GM21390 (cell line): ENCODE measurements around the gene PHTF2.

Experiments
- ATAC-seq: cut with Tn5 transposase; IDR thresholded peaks from one replicate; pipeline ENCODE4 v1.9.1; 2021; ENCODE audit not compliant: unreplicated experiment

Gene PHTF2

DNA sequence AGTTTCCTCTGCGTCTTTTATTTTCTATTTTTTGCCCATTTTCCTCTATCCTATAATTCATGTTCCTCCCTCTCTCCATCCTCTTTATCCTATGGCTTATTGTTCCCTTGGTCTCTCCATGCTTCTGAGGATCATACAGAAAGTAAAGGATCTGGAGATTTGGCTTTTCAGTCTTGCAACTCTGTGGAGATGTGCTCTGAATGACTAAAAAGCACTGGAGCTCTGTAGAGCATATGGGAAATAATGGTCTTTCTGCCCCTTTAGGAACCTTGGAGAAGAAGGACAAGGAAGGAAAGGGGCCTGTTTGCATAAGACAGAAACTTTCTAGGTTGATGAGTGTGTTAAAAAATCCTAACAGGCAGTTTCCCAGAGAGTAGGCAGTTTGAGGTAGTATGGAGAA, 120.1 kb downstream of the PHTF2 start:
- ATAC-seq, result no peak

DNA sequence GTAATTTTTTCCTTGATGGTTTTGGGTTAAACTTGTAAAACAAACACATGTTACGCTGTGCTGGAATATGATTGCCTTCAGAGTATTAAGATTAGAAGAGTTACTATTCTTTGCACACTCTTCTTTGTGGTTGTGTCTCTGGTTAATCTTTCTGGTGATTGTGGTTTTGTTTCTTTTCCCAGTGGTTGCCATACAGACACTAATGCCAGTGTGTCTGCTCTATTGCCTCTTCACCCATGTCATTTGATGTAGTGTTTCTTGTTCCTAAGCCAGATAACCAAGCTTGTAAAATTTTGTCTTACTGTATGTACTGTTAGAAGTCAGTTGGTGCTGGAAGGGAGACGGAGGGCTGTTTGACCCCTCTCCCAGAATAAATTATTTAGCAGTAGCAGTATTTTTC, 124.8 kb downstream of the PHTF2 start:
- no peak for ATAC-seq

GRCh38 chr7:77930496-77930895, 131.9 kb downstream of the PHTF2 start:
- no peak for ATAC-seq

DNA sequence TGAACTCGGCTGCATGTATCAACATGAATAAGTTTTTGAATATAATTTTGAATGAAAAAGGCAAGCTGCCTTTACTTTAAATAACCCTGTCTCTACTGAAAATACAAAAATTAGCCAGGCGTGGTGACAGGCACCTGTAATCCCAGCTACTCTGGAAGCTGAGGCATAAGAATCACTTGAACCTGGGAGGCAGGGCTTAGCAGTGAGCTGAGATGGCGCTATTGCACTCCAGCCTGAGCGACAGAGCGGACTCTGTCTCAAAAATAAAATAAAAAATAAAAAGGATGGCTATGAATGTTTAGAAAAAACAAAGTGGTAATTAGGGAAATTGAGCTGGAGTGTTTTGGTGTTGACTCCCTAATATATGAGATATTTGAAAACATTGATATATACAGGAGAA, 133.3 kb downstream of the PHTF2 start:
- ATAC-seq, result no peak

- no peak for ATAC-seq
Measured at GRCh38 chr7:77933394-77933793, 134.8 kb downstream of the PHTF2 start.

DNA sequence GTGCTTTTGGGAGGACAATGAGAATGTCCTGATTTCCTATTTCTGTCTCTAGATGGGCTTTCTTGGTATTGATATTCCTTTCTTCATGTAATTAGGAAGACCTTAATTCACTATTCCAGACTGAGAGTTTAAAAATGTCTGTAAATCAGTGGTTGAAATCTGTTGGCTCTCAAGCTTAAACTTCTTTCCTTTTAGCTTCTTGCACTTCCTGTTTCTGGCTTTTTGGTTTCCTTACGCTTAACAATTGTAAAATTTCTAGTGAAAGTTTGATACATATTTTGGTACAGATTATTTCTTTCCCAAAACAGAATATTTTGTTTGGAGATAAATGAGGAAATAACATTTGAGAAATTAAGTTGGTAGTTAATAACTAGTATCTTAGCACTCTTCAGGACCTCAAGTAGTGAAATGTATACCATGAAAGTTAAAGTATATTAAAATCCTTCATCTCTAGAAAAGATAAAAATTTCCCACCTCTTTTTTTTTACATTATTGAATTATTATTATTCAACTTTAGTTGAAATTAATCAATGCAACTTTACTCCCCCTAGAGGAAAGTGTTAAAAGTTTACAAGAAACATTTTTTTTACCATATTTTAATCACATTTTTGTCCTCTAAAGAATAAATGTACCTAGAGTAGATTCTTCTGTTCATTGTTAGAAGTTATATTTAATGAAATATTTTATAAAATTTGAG, 137.2 kb downstream of the PHTF2 start:
- no peak for ATAC-seq

DNA sequence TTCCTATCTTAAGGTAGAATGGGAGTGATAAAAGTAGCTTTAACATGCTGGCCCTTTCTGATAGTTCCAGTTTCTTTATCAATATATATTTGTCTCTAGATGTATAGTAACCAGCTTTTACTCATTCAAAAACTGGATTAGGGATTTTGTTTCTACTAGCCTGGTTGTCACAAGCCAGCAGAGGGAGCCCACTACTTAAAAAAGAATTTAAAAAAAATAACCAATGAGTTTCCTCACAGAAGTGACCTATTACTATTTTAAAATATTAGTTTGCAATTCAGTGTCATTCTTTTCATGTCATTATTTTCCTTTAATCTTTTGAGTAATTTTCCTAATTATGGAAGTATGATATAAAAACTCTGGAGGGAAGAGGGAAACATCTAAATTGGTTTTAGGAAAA, 142.1 kb downstream of the PHTF2 start:
- ATAC-seq, result no peak

- ATAC-seq, result no peak
Measured at GRCh38 chr7:77942431-77942830, 143.9 kb downstream of the PHTF2 start.

- no peak for ATAC-seq
Measured at GRCh38 chr7:77944183-77945182, 145.9 kb downstream of the PHTF2 start.

DNA sequence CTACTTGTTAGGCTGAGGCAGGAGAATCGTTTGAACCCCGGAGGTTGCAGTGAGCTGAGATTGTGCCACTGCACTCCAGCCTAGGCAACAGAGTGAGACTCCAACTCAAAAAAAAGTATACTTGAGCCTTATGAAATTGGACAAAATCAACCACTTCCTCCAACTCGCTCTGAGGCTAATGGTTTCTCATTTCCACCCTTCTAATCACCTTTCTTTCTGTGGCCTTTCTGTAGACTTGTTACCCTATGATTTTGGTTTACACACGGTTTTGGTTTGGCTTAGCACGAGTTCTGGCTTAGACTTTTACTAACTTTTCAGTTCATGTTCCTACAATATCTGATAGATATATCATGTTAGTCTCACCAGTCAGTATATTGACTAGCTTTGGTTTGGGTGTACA, 152.0 kb downstream of the PHTF2 start:
- no peak for ATAC-seq

DNA sequence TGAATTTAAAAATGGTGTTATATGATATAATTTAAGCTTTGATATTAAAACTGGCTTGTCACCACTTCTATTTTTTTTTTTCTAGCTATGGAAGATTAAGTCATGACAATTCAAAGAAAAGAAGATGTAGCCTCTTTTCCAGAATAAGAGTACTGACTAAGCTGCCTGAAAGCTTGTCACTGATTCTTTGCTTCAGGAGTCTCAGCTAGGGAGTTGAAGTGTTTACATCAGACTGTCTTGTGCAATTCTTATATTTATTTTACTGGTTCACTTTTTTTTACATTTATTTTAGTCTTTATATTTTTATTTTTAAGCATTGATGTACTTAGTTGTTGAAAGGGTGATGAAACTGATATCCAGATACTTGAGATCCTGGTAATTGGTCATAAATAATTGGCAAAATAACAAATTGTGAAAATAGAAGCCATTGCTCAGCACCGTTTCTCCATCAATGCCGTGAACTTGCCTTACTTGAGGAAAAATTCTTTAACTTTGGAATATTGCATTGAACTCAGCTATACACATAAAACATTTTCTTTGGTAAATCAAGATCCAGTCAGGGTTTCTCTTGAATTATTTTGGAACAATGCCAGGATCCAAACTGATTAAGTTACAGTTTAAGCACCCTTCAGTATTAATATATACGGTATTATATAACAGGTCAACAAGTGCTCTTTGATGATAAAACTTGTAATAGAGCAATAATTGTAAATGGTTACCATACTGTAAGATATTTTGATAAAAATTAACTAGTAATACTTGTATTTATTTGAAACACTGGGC, 156.4 kb downstream of the PHTF2 start:
- no peak for ATAC-seq

GRCh38 chr7:77958436-77958835, 159.9 kb downstream of the PHTF2 start:
- no peak for ATAC-seq

- ATAC-seq, result no peak
Measured at GRCh38 chr7:77959080-77959479, 160.5 kb downstream of the PHTF2 start.

DNA sequence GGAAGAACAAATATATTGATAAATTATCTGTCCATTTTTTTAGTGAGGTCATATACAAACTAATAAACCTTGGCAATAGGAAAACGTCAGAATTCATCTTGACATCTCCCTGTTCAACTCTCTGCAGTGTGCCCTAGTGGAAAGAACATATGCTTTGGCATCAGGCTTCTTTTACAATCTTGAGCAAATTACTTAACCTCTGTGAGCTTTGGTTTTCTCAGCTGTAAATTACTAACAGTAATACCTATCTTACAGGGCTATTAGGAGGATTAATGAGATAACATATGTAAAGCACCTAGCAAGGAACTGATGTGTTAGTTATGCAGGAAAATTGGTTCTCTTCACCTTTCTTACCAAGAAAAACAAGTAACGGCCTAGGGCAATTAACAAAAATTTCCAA, 161.8 kb downstream of the PHTF2 start:
- ATAC-seq, result no peak

- no peak for ATAC-seq
Measured at GRCh38 chr7:77967429-77967828, 168.9 kb downstream of the PHTF2 start.

- ATAC-seq, result no peak
Measured at GRCh38 chr7:77971726-77972125, 173.2 kb downstream of the PHTF2 start.

DNA sequence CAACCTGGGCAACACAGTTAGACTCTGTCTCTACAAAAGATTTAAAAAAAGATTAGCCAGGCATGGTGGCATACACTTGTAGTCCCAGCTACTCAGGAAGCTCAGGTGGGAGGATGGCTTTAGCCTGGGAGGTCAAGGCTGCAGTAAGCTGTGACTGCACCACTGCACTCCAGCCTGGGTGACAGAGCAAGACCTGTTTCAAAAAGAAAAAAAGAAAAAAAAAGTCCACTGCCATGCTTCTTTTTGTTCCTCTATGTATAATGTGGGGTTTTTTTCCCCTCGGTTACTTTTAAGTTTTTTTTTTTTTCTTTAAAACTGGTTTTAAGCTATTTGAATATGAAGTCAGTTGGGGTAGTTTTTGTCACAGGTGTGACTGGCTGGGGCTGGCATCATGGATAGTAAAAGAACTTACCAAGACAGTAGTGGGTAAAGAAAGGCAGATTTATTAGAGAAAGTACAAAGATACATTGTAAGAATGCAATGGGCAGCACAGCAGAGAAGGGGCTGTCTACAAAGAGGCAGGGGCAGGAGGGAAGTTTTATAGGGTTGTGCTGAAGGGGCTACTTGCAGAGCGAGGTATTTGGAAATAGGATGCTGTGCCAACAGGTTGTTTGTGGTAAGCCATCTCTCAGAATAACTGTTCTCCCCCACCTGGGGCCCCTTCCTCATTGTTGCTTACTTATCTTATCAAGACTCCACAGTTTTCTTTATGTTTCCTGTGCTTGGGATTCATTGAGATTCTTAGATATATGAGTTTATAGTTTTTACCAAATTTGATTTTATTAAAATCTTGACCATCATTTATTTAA, 177.3 kb downstream of the PHTF2 start:
- ATAC-seq, result no peak

DNA sequence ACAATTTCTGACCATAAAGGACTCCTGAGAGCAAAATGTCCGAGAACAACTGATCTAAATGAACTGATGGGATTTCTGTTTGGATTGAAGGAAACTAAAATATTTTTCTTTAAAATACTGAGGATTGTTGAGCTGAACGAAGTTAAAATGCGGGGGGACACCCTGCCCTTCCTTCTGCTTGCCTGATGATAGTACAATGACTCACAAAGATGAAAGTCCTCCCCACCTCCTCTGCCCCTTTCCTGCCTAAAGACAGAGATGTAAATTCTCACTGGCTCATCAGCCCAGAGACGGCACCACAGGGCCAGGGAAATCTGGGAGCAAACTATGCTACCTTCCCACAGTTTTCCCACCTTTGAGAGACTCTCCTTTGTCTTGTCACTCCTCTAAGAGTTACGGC, 180.6 kb downstream of the PHTF2 start:
- ATAC-seq, result no peak

- no peak for ATAC-seq
Measured at GRCh38 chr7:77980087-77980713, 181.6 kb downstream of the PHTF2 start.

DNA sequence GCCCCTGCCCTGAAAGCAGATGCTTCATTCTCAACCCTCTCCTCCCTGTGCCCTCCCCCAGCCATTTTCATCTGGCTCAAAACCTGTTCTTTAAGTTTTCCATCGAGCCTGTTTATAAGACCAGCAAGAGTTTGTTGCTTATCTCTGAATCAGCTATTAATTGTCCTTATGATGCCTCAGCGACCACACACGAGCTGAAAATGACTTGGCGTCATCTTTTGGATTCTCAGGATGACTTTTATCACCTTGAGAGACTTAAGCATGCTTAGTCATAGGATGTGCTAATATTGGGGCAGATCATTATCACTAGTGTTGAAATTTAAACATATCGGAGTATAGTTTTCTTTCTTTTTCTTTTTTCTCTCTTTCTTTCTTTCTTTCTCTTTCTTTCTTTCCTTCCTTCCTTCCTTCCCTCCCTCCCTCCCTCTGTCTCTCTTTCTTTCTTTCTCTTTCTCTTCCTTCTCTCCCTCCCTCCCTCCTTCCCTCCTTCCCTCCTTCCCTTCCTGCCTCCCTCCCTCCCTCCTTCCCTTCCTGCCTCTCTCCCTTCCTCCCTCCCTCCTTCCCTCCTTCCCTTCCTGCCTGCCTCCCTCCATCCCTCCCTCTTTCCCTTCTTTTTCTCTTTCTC, 184.5 kb downstream of the PHTF2 start:
- no peak for ATAC-seq
